H9 (cell line): ENCODE data around the gene GPM6B. TPM values are rescaled to one million over a fixed set of nuclear protein-coding genes. Genes with fewer than 3 reads are reported as not detected.

Experiments used
- DNase-seq: peaks from one replicate; pipeline ENCODE4 v3.0.0-alpha.2; 2017
- H2AFZ ChIP-seq: one replicate; pipeline ENCODE4 v1.6.1; 2013; ENCODE audit warnings: mild to moderate bottlenecking, low read length, control low read depth, moderate library complexity
- H2AK5ac ChIP-seq: 2 replicates; pipeline ENCODE4 v1.6.1; 2013; ENCODE audit warnings: low read length, control low read depth, mixed read lengths; ENCODE audit not compliant: insufficient read length
- H2BK120ac ChIP-seq: one replicate; pipeline ENCODE4 v1.6.1; 2013; ENCODE audit warnings: low read depth, mild to moderate bottlenecking, low read length, control low read depth, inconsistent platforms; ENCODE audit not compliant: poor library complexity, severe bottlenecking
- H2BK12ac ChIP-seq: 2 replicates; pipeline ENCODE4 v1.6.1; 2013; ENCODE audit warnings: low read length, control low read depth, mixed read lengths, low read depth; ENCODE audit not compliant: insufficient read length
- H2BK15ac ChIP-seq: 2 replicates; pipeline ENCODE4 v1.6.1; 2013; ENCODE audit warnings: low read depth, low read length, control low read depth
- H2BK20ac ChIP-seq: one replicate; pipeline ENCODE4 v1.6.1; 2013; ENCODE audit warnings: low read depth, mild to moderate bottlenecking, low read length, control low read depth, inconsistent platforms; ENCODE audit not compliant: poor library complexity, severe bottlenecking
- H2BK5ac ChIP-seq: 2 replicates; pipeline ENCODE4 v1.6.1; 2013; ENCODE audit warnings: low read length, control low read depth, mixed read lengths; ENCODE audit not compliant: insufficient read length
- H3K14ac ChIP-seq: 2 replicates; pipeline ENCODE4 v1.6.1; 2013; ENCODE audit warnings: low read length, control low read depth; ENCODE audit not compliant: insufficient read depth
- H3K18ac ChIP-seq: 2 replicates; pipeline ENCODE4 v1.6.1; 2013; ENCODE audit warnings: low read depth, mild to moderate bottlenecking, mixed read lengths, low read length, control low read depth; ENCODE audit not compliant: insufficient read length
- H3K23ac ChIP-seq: 2 replicates; pipeline ENCODE4 v1.6.1; 2013; ENCODE audit warnings: low read length, control low read depth, mixed read lengths, low read depth; ENCODE audit not compliant: insufficient read length
- H3K23me2 ChIP-seq: 2 replicates; pipeline ENCODE4 v1.6.1; 2013; ENCODE audit warnings: low read depth, mild to moderate bottlenecking, mixed read lengths, low read length, control low read depth; ENCODE audit not compliant: insufficient read length, poor library complexity, severe bottlenecking
- H3K27ac ChIP-seq: 2 replicates; pipeline ENCODE4 v1.5.1; 2013; ENCODE audit warnings: low read length, control low read depth, mixed read lengths, low read depth; ENCODE audit not compliant: insufficient read length
- H3K27me3 ChIP-seq: 2 replicates; pipeline ENCODE4 v1.6.1; 2013; ENCODE audit warnings: low read length, control low read depth, inconsistent platforms; ENCODE audit not compliant: insufficient read depth
- H3K4ac ChIP-seq: 2 replicates; pipeline ENCODE4 v1.6.1; 2013; ENCODE audit warnings: low read depth, mild to moderate bottlenecking, control low read depth, inconsistent platforms, low read length, moderate library complexity
- H3K4me1 ChIP-seq: 2 replicates; pipeline ENCODE4 v1.6.1; 2013; ENCODE audit warnings: low read length, control low read depth, inconsistent platforms; ENCODE audit not compliant: insufficient read depth
- H3K4me2 ChIP-seq: 2 replicates; pipeline ENCODE4 v1.6.1; 2013; ENCODE audit warnings: low read length, control low read depth, mixed read lengths; ENCODE audit not compliant: insufficient read length, insufficient read depth
- H3K56ac ChIP-seq: 2 replicates; pipeline ENCODE4 v1.6.1; 2013; ENCODE audit warnings: low read depth, mild to moderate bottlenecking, mixed read lengths, low read length, control low read depth; ENCODE audit not compliant: insufficient read length
- H3K79me1 ChIP-seq: 2 replicates; pipeline ENCODE4 v1.6.1; 2013; ENCODE audit warnings: low read depth, mild to moderate bottlenecking, moderate library complexity, low read length, control low read depth, inconsistent platforms; ENCODE audit not compliant: insufficient read depth, poor library complexity, severe bottlenecking
- H3K79me2 ChIP-seq: 2 replicates; pipeline ENCODE4 v1.6.1; 2013; ENCODE audit warnings: low read length, control low read depth, inconsistent platforms; ENCODE audit not compliant: insufficient read depth
- H3K9ac ChIP-seq: 2 replicates; pipeline ENCODE4 v1.6.1; 2013; ENCODE audit warnings: low read length, control low read depth, mixed read lengths; ENCODE audit not compliant: insufficient read length; ENCODE audit errors: extremely low read depth
- H3K9me3 ChIP-seq: one replicate; pipeline ENCODE4 v1.6.1; 2013; ENCODE audit warnings: low read depth, low read length, inconsistent platforms; ENCODE audit not compliant: control insufficient read depth
- H3T11ph ChIP-seq: one replicate; pipeline ENCODE4 v1.6.1; 2013; ENCODE audit warnings: mild to moderate bottlenecking, low read length, control low read depth, inconsistent platforms
- H4K20me1 ChIP-seq: one replicate; pipeline ENCODE4 v1.6.1; 2013; ENCODE audit not compliant: control insufficient read depth, insufficient read length, insufficient read depth
- H4K5ac ChIP-seq: 2 replicates; pipeline ENCODE4 v1.6.1; 2013; ENCODE audit warnings: low read depth, mild to moderate bottlenecking, mixed read lengths, low read length, control low read depth; ENCODE audit not compliant: insufficient read length
- H4K8ac ChIP-seq: replicated peaks from 2 replicates; pipeline ENCODE4 v1.6.1; 2013; ENCODE audit warnings: low read length, control low read depth, mixed read lengths, low read depth; ENCODE audit not compliant: insufficient read length
- H4K91ac ChIP-seq: 2 replicates; pipeline ENCODE4 v1.6.1; 2013; ENCODE audit warnings: low read depth, mild to moderate bottlenecking, moderate library complexity, mixed read lengths, low read length, control low read depth; ENCODE audit not compliant: insufficient read length
- H3K27ac Mint-ChIP-seq, 3 experiments: 2 replicates in 2 of 3; 3 replicates in 1 of 3; pipeline ENCODE4 v1.8.0; 2020 to 2021; ENCODE audit warnings: mixed read lengths in 3 of 3, mild to moderate bottlenecking in 1 of 3, moderate library complexity in 1 of 3
- H3K27me3 Mint-ChIP-seq: 2 replicates; pipeline ENCODE4 v1.8.0; 2021; ENCODE audit warnings: low read depth, mild to moderate bottlenecking, moderate library complexity, mixed read lengths
- H3K36me3 Mint-ChIP-seq, 3 experiments: 2 replicates in 2 of 3; 3 replicates in 1 of 3; pipeline ENCODE4 v1.8.0; 2020 to 2021; ENCODE audit warnings: low read depth in 3 of 3, mixed read lengths in 3 of 3; ENCODE audit not compliant: insufficient read depth in 1 of 3
- H3K4me1 Mint-ChIP-seq, 2 experiments: 2 replicates each; pipeline ENCODE4 v1.8.0; 2020; ENCODE audit warnings: mixed read lengths in 2 of 2
- H3K4me3 Mint-ChIP-seq, 2 experiments: 2 replicates in 1 of 2; 3 replicates in 1 of 2; pipeline ENCODE4 v1.8.0; 2020 to 2021; ENCODE audit warnings: mild to moderate bottlenecking in 2 of 2, mixed read lengths in 2 of 2, moderate library complexity in 1 of 2
- H3K9me3 Mint-ChIP-seq, 2 experiments: 2 replicates in 1 of 2; 3 replicates in 1 of 2; pipeline ENCODE4 v1.8.0; 2020; ENCODE audit warnings: mild to moderate bottlenecking in 2 of 2, mixed read lengths in 2 of 2, moderate library complexity in 1 of 2
- WGBS: extraction: QIAGEN DNeasy Blood & Tissue Kit; methylation state at CpG from one replicate; pipeline ENCODE4 v1.1.7; 2013; ENCODE audit warnings: missing lambda C conversion rate, low lambda C conversion rate, mixed read lengths; ENCODE audit not compliant: insufficient read length; ENCODE audit errors: extremely low coverage; 5-methylcytosine and 5-hydroxymethylcytosine counted together
- total RNA-seq: library from RNA; stranded (reverse); gene quantifications from 2 replicates; pipeline ENCODE4 v1.2.1, GENCODE V29; 2021
- TF ChIP-seq, protein P1 (sequence below): fragments of 200-600 bp; sonication (generic); conservative IDR thresholded peaks from 3 replicates; pipeline ENCODE4 v1.8.0; 2021; ENCODE audit warnings: antibody characterized with exemption, mild to moderate bottlenecking

Gene GPM6B
- total RNA-seq, 1 experiment from 2014 or later, result 73.9 TPM

DNA sequence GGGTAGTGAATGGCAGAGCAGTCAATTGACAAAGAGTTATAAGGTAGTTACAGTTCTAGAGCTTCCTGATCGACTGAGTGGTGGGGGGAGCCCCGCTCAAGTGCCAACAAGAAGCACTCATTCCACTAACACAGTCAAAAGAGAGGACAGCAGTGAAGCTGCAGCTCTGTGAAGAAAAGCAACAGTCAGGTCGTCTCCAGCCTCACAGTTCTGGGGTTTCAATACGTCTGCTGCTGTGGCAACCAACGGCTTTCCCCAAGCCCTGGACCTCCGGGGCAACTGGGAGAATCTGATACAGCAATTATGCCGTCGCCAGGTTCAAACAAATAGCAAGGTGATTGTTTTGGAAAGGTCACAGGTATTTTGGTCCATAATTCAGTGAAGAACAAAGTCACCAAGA is 30.8 kb downstream of the GPM6B start:
- H3K27me3 Mint-ChIP-seq, result no peaks in the 10 kb centered on the region
- Histone ChIP-seq H3K23me2 (no peaks in the 10 kb centered on the region), H3K14ac (no peak overlapping the region), H3K27me3 (no peaks in the 10 kb centered on the region), H3K9me3 (no peaks in the 10 kb centered on the region), H4K5ac (no peak overlapping the region), H3T11ph (no peak overlapping the region), H3K23ac (no peak overlapping the region), H3K79me1 (no peaks in the 10 kb centered on the region), H2AFZ (no peak overlapping the region), H2BK120ac (no peak overlapping the region), H2BK15ac (no peak overlapping the region), H3K27ac (no peak overlapping the region), H4K20me1 (no peaks in the 10 kb centered on the region), H3K4me1 (no peaks in the 10 kb centered on the region), H4K91ac (no peak overlapping the region), H4K8ac (no peak overlapping the region), H3K18ac (no peak overlapping the region), H3K56ac (no peak overlapping the region), H2BK12ac (no peak overlapping the region), H3K79me2 (no peaks in the 10 kb centered on the region), H3K4ac (no peak overlapping the region), H3K4me2 (no peak overlapping the region), H3K9ac (no peak overlapping the region), H2AK5ac (no peak overlapping the region), H2BK20ac (no peak overlapping the region), H2BK5ac (no peak overlapping the region)
- no peak overlapping the region; a peak in 1 of 7 replicates for H3K27ac Mint-ChIP-seq
- H3K4me3 Mint-ChIP-seq, result no peak overlapping the region
- peaks cover 31 to 40% of the 10 kb centered on the region in 2 experiments for H3K9me3 Mint-ChIP-seq
- WGBS, result no CpG with 5 or more reads among the region's 8 CpGs
- TF ChIP-seq, protein P1, sequence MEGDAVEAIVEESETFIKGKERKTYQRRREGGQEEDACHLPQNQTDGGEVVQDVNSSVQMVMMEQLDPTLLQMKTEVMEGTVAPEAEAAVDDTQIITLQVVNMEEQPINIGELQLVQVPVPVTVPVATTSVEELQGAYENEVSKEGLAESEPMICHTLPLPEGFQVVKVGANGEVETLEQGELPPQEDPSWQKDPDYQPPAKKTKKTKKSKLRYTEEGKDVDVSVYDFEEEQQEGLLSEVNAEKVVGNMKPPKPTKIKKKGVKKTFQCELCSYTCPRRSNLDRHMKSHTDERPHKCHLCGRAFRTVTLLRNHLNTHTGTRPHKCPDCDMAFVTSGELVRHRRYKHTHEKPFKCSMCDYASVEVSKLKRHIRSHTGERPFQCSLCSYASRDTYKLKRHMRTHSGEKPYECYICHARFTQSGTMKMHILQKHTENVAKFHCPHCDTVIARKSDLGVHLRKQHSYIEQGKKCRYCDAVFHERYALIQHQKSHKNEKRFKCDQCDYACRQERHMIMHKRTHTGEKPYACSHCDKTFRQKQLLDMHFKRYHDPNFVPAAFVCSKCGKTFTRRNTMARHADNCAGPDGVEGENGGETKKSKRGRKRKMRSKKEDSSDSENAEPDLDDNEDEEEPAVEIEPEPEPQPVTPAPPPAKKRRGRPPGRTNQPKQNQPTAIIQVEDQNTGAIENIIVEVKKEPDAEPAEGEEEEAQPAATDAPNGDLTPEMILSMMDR, result no peak
- peaks cover 15 to 16% of the 10 kb centered on the region in 2 experiments for H3K4me1 Mint-ChIP-seq
- peaks cover 19 to 38% (median 33%) of the 10 kb centered on the region in 3 experiments for H3K36me3 Mint-ChIP-seq
- no peak for DNase-seq
